ENCODE data around the gene LGALS7.

- TF ChIP-seq CTCF (IDR thresholded peaks at IDR 0.05) (no peak), POLR2A (IDR thresholded peaks at IDR 0.05) (no peak), POLR2AphosphoS5 (IDR thresholded peaks at IDR 0.05) (no peak), EP300 (IDR thresholded peaks at IDR 0.05) (no peak)
Measured at GRCh38 chr19:38801359-38802095, 28.2 kb upstream of the LGALS7 start.
